Esophagus muscularis mucosa (tissue), 4 donors: ENCODE data around the gene DNAAF2.

Source experiments
- EP300 ChIP-seq: sonication (generic); formaldehyde crosslinking; IDR thresholded peaks from one replicate; pipeline ENCODE4 v1.6.1; 2017; ENCODE audit warnings: antibody characterized with exemption
- POLR2A ChIP-seq: fragments of 450-650 bp; IDR thresholded peaks from one replicate; pipeline ENCODE4 v1.6.1; 2017; ENCODE audit warnings: antibody characterized with exemption, moderate library complexity, mild to moderate bottlenecking, low read depth
- POLR2AphosphoS5 ChIP-seq, 2 donors: sonication (generic); formaldehyde crosslinking; IDR thresholded peaks; one replicate each; pipeline ENCODE4 v1.6.1; 2017; ENCODE audit warnings: antibody characterized with exemption in 2 of 2
- TF ChIP-seq, protein P1 (sequence below), 3 experiments: fragments of 200-600 bp in 2 of 3; fragments of 450-650 bp in 1 of 3; sonication (generic) in 2 of 3; IDR thresholded peaks; one replicate each; pipeline ENCODE4 v1.5.1; 2017 to 2019; ENCODE audit warnings: antibody characterized with exemption in 3 of 3, mild to moderate bottlenecking in 2 of 3, moderate library complexity in 1 of 3

DNA sequence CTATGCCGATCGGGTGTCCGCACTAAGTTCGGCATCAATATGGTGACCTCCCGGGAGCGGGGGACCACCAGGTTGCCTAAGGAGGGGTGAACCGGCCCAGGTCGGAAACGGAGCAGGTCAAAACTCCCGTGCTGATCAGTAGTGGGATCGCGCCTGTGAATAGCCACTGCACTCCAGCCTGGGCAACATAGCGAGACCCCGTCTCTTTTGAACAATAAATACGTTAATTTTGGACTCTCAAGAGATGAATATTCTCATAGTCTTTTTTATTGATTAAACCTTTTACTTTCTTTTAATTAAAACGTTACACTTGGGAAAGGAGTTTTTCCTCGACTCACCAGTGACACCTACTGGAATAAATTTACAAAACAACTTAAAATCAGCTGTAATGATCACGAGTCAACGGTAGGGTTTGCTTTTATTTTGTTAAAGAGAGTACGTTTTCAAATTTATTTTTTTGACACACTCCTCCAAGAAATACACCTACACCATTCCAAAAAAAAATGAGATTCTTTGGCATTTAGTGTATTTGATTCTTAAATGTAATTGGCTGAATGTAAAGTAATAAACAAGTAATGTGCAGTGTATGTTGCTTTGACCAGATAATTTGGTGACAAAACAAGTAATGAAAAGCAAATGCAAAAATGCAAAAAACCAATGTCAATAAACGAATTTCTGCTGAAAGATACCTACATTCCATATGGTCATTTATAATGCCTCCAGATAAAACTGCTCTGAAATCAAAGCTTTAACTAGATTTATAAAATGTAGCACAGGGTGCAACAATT lies 48.2 kb downstream of the DNAAF2 start:
- TF ChIP-seq, protein P1, sequence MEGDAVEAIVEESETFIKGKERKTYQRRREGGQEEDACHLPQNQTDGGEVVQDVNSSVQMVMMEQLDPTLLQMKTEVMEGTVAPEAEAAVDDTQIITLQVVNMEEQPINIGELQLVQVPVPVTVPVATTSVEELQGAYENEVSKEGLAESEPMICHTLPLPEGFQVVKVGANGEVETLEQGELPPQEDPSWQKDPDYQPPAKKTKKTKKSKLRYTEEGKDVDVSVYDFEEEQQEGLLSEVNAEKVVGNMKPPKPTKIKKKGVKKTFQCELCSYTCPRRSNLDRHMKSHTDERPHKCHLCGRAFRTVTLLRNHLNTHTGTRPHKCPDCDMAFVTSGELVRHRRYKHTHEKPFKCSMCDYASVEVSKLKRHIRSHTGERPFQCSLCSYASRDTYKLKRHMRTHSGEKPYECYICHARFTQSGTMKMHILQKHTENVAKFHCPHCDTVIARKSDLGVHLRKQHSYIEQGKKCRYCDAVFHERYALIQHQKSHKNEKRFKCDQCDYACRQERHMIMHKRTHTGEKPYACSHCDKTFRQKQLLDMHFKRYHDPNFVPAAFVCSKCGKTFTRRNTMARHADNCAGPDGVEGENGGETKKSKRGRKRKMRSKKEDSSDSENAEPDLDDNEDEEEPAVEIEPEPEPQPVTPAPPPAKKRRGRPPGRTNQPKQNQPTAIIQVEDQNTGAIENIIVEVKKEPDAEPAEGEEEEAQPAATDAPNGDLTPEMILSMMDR (IDR thresholded peaks at IDR 0.05), result peak; percentile 52 to 82 (median 70)
- TF ChIP-seq POLR2A, result no peak
- no peak for TF ChIP-seq POLR2AphosphoS5 (IDR thresholded peaks at IDR 0.05)
- no peak for TF ChIP-seq EP300
